Transverse colon (tissue), 4 donors: Measurements from ENCODE around the gene ACADL. TPM values are rescaled to one million over a fixed set of nuclear protein-coding genes. Genes with fewer than 3 reads are reported as not detected.

Source experiments
- DNase-seq: peaks from one replicate; pipeline ENCODE4 v3.0.0-alpha.2; 2019
- H3K27ac ChIP-seq, 4 donors: fragments of 200-600 bp; sonication (generic); 2 replicates each; pipeline ENCODE4 v1.5.1; 2016 to 2018; ENCODE audit warnings: inconsistent platforms in 4 of 4
- H3K27me3 ChIP-seq: fragments of 200-600 bp; sonication (generic); 2 replicates; pipeline ENCODE4 v1.5.1; 2017; ENCODE audit warnings: inconsistent platforms
- H3K36me3 ChIP-seq, 4 donors: fragments of 200-600 bp; sonication (generic); 2 replicates each; pipeline ENCODE4 v1.5.1; 2017 to 2019; ENCODE audit warnings: inconsistent platforms in 4 of 4
- H3K4me1 ChIP-seq, 4 donors: fragments of 200-600 bp; sonication (generic); 2 replicates each; pipeline ENCODE4 v1.5.1; 2017 to 2020; ENCODE audit warnings: inconsistent platforms in 4 of 4
- H3K4me3 ChIP-seq, 4 donors: fragments of 200-600 bp; sonication (generic); 1 replicate in 1 of 4; 2 replicates in 3 of 4; pipeline versions ENCODE4 v1.5.1 to v1.6.1; 2017 to 2019; ENCODE audit warnings: inconsistent platforms in 4 of 4
- H3K9me3 ChIP-seq, 2 donors: fragments of 200-600 bp; sonication (generic); 2 replicates each; pipeline ENCODE4 v1.5.1; 2017 to 2019; ENCODE audit warnings: inconsistent platforms in 2 of 2
- CTCF ChIP-seq, 5 experiments: fragments of 200-600 bp in 3 of 5; fragments of 450-650 bp in 2 of 5; sonication (generic) in 3 of 5; IDR thresholded peaks; 1 replicate in 2 of 5; 2 replicates in 3 of 5; pipeline ENCODE4 v1.5.1; 2016 to 2017; ENCODE audit warnings: antibody characterized with exemption in 5 of 5, inconsistent platforms in 3 of 5, mild to moderate bottlenecking in 2 of 5, moderate library complexity in 1 of 5
- EP300 ChIP-seq: sonication (generic); formaldehyde crosslinking; IDR thresholded peaks from one replicate; pipeline ENCODE4 v1.6.1; 2017; ENCODE audit warnings: antibody characterized with exemption, low read depth
- POLR2A ChIP-seq: fragments of 450-650 bp; IDR thresholded peaks from one replicate; pipeline ENCODE4 v1.6.1; 2016; ENCODE audit warnings: antibody characterized with exemption, mild to moderate bottlenecking, moderate library complexity
- POLR2AphosphoS5 ChIP-seq, 3 donors: sonication (generic); formaldehyde crosslinking; IDR thresholded peaks; one replicate each; pipeline ENCODE4 v1.6.1; 2016; ENCODE audit warnings: antibody characterized with exemption in 3 of 3
- WGBS, 2 donors: methylation state at CpG; one replicate each; pipeline ENCODE4 v1.1.5; 2018; ENCODE audit warnings: low coverage in 1 of 2; 5-methylcytosine and 5-hydroxymethylcytosine counted together
- in situ Hi-C, 4 donors: fragments of 200-750 bp; cut with MboI; loops; one replicate each; pipeline versions ENCODE4 v1.15.0 to v1.15.1; 2017; ENCODE audit warnings: low sequenced_read_pairs in 3 of 4, low pct_ligation_motif_present in 1 of 4, low pct_unique_long_range_greater_than_20kb in 1 of 4
- intact Hi-C: fragments of 100-400 bp; cut with DNase I; formaldehyde crosslinking; loops from one replicate; pipeline ENCODE4 v1.15.1; 2023; ENCODE audit warnings: low total_unique reads
- total RNA-seq, 4 donors: library from RNA; depleted of rRNA; stranded (reverse); fragments of >200 nt; gene quantifications; one replicate each; pipeline ENCODE4 v1.1.0, GENCODE V29; 2016

The ACADL gene
- total RNA-seq, 4 donors from 2014 or later: 0.41 to 1.5 (median 1.3) TPM; not detected in 1

DNA sequence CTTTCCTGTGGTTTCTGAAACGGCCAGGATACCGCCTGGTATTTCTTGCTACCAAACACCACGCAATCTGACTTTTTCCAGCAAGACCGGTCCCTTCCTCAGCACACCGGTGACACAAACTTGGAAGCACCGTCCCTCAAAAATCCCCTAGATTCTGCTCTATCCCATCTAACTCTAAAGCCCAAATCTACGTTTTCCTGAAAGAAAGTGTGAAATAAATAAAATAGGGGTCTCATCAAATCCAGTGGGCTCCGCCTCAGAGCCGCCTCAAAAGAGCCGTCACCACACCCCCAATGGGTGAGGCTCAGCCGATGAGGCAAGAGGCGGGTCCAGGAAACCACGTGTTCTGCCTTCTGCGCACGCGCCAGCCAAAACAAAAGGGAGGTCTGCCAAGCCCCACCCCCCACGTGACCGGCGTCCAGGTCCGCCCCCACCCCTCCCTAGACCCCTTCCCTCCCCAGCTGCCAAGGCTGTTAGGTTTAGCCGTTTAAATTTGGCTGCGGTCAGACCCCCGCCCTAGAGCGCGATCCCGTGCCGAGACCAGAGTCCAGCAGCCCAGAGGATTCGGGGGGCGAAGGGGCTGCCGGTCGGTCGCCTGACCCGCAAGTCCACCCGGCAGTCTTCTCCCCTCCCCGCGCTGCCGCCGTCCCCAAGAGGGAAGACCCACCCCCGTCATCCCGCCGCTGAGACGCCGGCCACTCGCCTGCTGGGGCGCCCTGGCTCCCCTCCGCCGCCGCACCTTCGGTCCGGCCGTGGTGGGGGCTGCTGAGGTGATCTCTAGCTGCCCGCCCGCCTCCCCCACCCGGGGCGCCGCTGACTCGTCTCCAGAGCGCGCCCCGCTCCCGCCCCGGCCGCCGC lies 54.6 kb downstream of the ACADL start:
- no peak for TF ChIP-seq EP300
- TF ChIP-seq POLR2A: peak; percentile 76
- TF ChIP-seq CTCF (IDR thresholded peaks at IDR 0.05): no peak
- TF ChIP-seq POLR2AphosphoS5 (IDR thresholded peaks at IDR 0.05): peak; percentile 89 to 94 (median 92)
- Histone ChIP-seq H3K4me3 (peak overlapping the region; percentile 90 to 97 (median 96)), H3K27me3 (no peaks in the 10 kb centered on the region), H3K9me3 (no peaks in the 10 kb centered on the region), H3K36me3 (no peaks in the 10 kb centered on the region), H3K4me1 (peaks cover 6 to 52% (median 20%) of the 10 kb centered on the region in 4 donors), H3K27ac (peak overlapping the region; percentile 99 to 100 (median 100))
- 0% methylated on average over 6 to 33 of the region's 64 CpGs for WGBS, 2 donors
- in situ Hi-C loops (loop anchor here in 1 of 4 donors (10.0 kb wide), 1 partner anchor 176 kb away; no protein-coding TSS in a partner anchor), intact Hi-C loops (loop anchor here (10.0 kb wide), 1 partner anchor 166 kb away; the partner anchor contains the start of gene RPE)
- peak; percentile 98 for DNase-seq

- 0 to 1% methylated on average over 6 of the region's 6 CpGs for WGBS, 2 donors
- in situ Hi-C loops (loop anchor here in 1 of 4 donors (10.0 kb wide), 1 partner anchor 175 kb away; no protein-coding TSS in a partner anchor), intact Hi-C loops (loop anchor here (10.0 kb wide), 1 partner anchor 165 kb away; the partner anchor contains the start of gene RPE)
- H3K27ac ChIP-seq: peak overlapping the region; percentile 99 to 100 (median 100)
- no peaks in the 10 kb centered on the region for H3K27me3 ChIP-seq
- H3K9me3 ChIP-seq: no peaks in the 10 kb centered on the region
- H3K4me1 ChIP-seq: peaks cover 6 to 52% (median 20%) of the 10 kb centered on the region in 4 donors
- H3K4me3 ChIP-seq: peak overlapping the region; percentile 10 to 96 (median 92)
- TF ChIP-seq POLR2A: no peak
- no peak for TF ChIP-seq CTCF (IDR thresholded peaks at IDR 0.05)
- no peak for TF ChIP-seq POLR2AphosphoS5 (IDR thresholded peaks at IDR 0.05)
- no peak for TF ChIP-seq EP300
- no peak for DNase-seq
- H3K36me3 ChIP-seq: no peaks in the 10 kb centered on the region
These were observed 55.1 kb downstream of the ACADL start for GRCh38 chr2:210170196-210170445.

DNA sequence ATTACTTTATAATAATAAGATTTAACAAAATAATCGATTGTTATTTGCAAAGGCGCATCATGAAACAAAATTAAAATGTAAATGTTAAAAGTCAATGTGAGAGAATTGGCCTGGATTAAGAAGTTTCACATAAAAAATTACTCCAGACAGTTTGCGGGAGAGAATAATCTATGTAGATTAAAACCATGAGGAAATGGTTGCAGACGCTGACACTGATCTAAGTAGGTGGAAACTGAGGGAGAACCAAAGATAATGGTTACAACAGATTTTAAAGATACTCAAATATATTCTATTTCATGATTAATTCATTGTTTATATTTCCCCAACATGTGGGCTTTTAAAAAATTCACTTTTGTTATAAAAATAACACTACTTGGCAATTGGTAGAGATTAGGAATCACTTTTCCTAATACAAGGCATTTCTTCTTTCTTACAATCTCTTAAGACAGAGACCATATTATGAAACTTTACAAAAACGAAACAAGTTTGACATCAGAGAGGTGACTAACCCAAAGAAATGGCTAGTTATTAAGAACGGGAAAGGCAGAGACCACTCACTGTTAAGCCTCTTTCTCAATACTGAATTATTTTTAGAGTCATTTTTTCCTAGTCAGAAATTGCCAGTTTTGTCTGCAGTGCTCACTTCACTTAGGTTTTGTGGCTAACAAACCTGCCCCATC lies 55.6 kb downstream of the ACADL start:
- peaks cover 6 to 52% (median 20%) of the 10 kb centered on the region in 4 donors for H3K4me1 ChIP-seq
- WGBS, 2 donors: 15 to 21% methylated on average over 6 of the region's 6 CpGs
- in situ Hi-C loops: loop anchor here in 1 of 4 donors (10.0 kb wide), 1 partner anchor 175 kb away; no protein-coding TSS in a partner anchor

More for the DNA sequence above, 55.6 kb downstream of the ACADL start:
- DNase-seq: no peak
- intact Hi-C loops: loop anchor here (10.0 kb wide), 1 partner anchor 165 kb away; the partner anchor contains the start of gene RPE
- Histone ChIP-seq H3K9me3 (no peaks in the 10 kb centered on the region), H3K36me3 (no peaks in the 10 kb centered on the region), H3K4me3 (peak overlapping the region; percentile 10 to 96 (median 92)), H3K27ac (peak overlapping the region; percentile 99 to 100 (median 100)), H3K27me3 (no peaks in the 10 kb centered on the region)
- TF ChIP-seq EP300 (no peak), POLR2AphosphoS5 (IDR thresholded peaks at IDR 0.05) (peak in 2 of 3 donors; percentile 6 to 27), CTCF (IDR thresholded peaks at IDR 0.05) (no peak), POLR2A (no peak)
